H1 (cell line): ENCODE results near the gene DNAAF6. TPM values are rescaled to one million over a fixed set of nuclear protein-coding genes. Genes with fewer than 3 reads are reported as not detected.

Experiments used
- CTCF ChIA-PET: fragments of 300-600 bp; sonication (Branson Sonifier 250); formaldehyde crosslinking; loops from one replicate; lab custom pipeline; 2021; ENCODE audit not compliant: partially characterized antibody; lab: Charles Lee
- POLR2A ChIA-PET: fragments of 300-600 bp; sonication (Branson Sonifier 250); formaldehyde crosslinking; loops from one replicate; lab custom pipeline; 2021; ENCODE audit warnings: inconsistent platforms; ENCODE audit not compliant: partially characterized antibody; lab: Charles Lee
- DNase-seq, 2 experiments: peaks; one replicate each; pipeline versions ENCODE4 v3.0.0 to v3.0.0-alpha.2; 2010 to 2022; ENCODE audit warnings: low spot score in 2 of 2, low read depth in 1 of 2, mixed read lengths in 1 of 2
- FAIRE-seq: peaks from 2 replicates; lab custom pipeline; 2011; peaks lifted over from hg19 to GRCh38; lab: Jason Lieb, UNC
- H2AFZ ChIP-seq: 2 replicates; pipeline ENCODE4 v1.8.1; 2012; ENCODE audit warnings: low read length, inconsistent platforms
- H2AK5ac ChIP-seq: 2 replicates; pipeline ENCODE4 v1.6.1; 2013; ENCODE audit warnings: low read depth, low read length
- H2BK120ac ChIP-seq: replicated peaks from 2 replicates; pipeline ENCODE3; 2013; ENCODE audit warnings: low read depth, low read length, inconsistent platforms
- H2BK12ac ChIP-seq: 2 replicates; pipeline ENCODE4 v1.6.1; 2013; ENCODE audit warnings: low read depth, low read length
- H2BK15ac ChIP-seq: 2 replicates; pipeline ENCODE4 v1.6.1; 2013; ENCODE audit warnings: low read length
- H2BK20ac ChIP-seq: 2 replicates; pipeline ENCODE4 v1.6.1; 2013; ENCODE audit warnings: low read length
- H2BK5ac ChIP-seq: 2 replicates; pipeline ENCODE4 v1.6.1; 2013; ENCODE audit warnings: low read depth, low read length
- H3K14ac ChIP-seq: 2 replicates; pipeline ENCODE4 v1.6.1; 2013; ENCODE audit warnings: inconsistent platforms; ENCODE audit not compliant: insufficient read length
- H3K18ac ChIP-seq: 2 replicates; pipeline ENCODE4 v1.6.1; 2013; ENCODE audit warnings: low read length; ENCODE audit errors: extremely low read depth
- H3K23ac ChIP-seq: 2 replicates; pipeline ENCODE4 v1.6.1; 2013; ENCODE audit warnings: inconsistent platforms; ENCODE audit not compliant: insufficient read length
- H3K23me2 ChIP-seq: 2 replicates; pipeline ENCODE4 v1.6.1; 2013; ENCODE audit warnings: low read depth, low read length
- H3K27ac ChIP-seq: 2 replicates; pipeline ENCODE4 v1.6.1; 2011; ENCODE audit warnings: low read depth, low read length, inconsistent platforms
- H3K27me3 ChIP-seq, 4 experiments: replicated peaks in 1 of 4; 1 replicate in 1 of 4; 2 replicates in 3 of 4; pipeline versions ENCODE4 v1.6.1 to v1.8.1; 2011 to 2013; ENCODE audit warnings: low read length in 3 of 4, mild to moderate bottlenecking in 3 of 4, inconsistent platforms in 2 of 4, mixed read lengths in 2 of 4, moderate library complexity in 1 of 4; ENCODE audit not compliant: control insufficient read depth in 3 of 4, insufficient read depth in 3 of 4; ENCODE audit errors: extremely low read depth in 1 of 4
- H3K36me3 ChIP-seq, 4 experiments: 2 replicates each; pipeline versions ENCODE4 v1.6.1 to v1.8.1; 2011 to 2013; ENCODE audit warnings: mild to moderate bottlenecking in 4 of 4, low read length in 3 of 4, moderate library complexity in 2 of 4, control low read depth in 1 of 4, inconsistent platforms in 1 of 4; ENCODE audit not compliant: insufficient read depth in 4 of 4, control insufficient read depth in 2 of 4
- H3K4ac ChIP-seq: replicated peaks from 2 replicates; pipeline ENCODE3; 2013; ENCODE audit warnings: low read length, low read depth, mixed read lengths, inconsistent platforms; ENCODE audit not compliant: insufficient read length
- H3K4me1 ChIP-seq, 4 experiments: replicated peaks in 1 of 4; 1 replicate in 1 of 4; 2 replicates in 3 of 4; pipeline versions ENCODE4 v1.6.1 to v1.8.1; 2011 to 2013; ENCODE audit warnings: low read length in 3 of 4, inconsistent platforms in 2 of 4, mixed read lengths in 1 of 4; ENCODE audit not compliant: insufficient read depth in 4 of 4, control insufficient read depth in 3 of 4
- H3K4me2 ChIP-seq, 2 experiments: 2 replicates each; pipeline versions ENCODE4 v1.6.1 to v1.8.1; 2011 to 2013; ENCODE audit warnings: low read depth in 2 of 2, low read length in 2 of 2, control low read depth in 1 of 2, inconsistent platforms in 1 of 2, mild to moderate bottlenecking in 1 of 2; ENCODE audit not compliant: insufficient read depth in 1 of 2
- H3K4me3 ChIP-seq, 4 experiments: fragments of 200-600, 300-600 bp in 1 of 4; sonication (generic), shearing (Covaris generic), sonication (Bioruptor Twin) in 1 of 4; 2 replicates each; pipeline versions ENCODE4 v1.5.1 to v1.8.1; 2011 to 2016; ENCODE audit warnings: low read length in 4 of 4, low read depth in 3 of 4, control low read depth in 2 of 4, inconsistent platforms in 2 of 4, mild to moderate bottlenecking in 2 of 4, mixed read lengths in 1 of 4, moderate library complexity in 1 of 4; ENCODE audit not compliant: insufficient read depth in 2 of 4; ENCODE audit errors: extremely low read depth in 1 of 4
- H3K56ac ChIP-seq: replicated peaks from 2 replicates; pipeline ENCODE3; 2013; ENCODE audit warnings: low read depth, mild to moderate bottlenecking, mixed read lengths, low read length, inconsistent platforms; ENCODE audit not compliant: insufficient read length
- H3K79me1 ChIP-seq: 2 replicates; pipeline ENCODE4 v1.6.1; 2013; ENCODE audit warnings: low read depth, low read length, control low read depth
- H3K79me2 ChIP-seq, 2 experiments: 2 replicates each; pipeline versions ENCODE4 v1.6.1 to v1.8.1; 2012 to 2013; ENCODE audit warnings: low read length in 2 of 2, mild to moderate bottlenecking in 2 of 2, inconsistent platforms in 1 of 2; ENCODE audit not compliant: insufficient read depth in 2 of 2, control insufficient read depth in 1 of 2
- H3K9ac ChIP-seq, 4 experiments: replicated peaks in 1 of 4; 1 replicate in 1 of 4; 2 replicates in 3 of 4; pipeline versions ENCODE4 v1.6.1 to v1.8.1; 2011 to 2013; ENCODE audit warnings: low read depth in 3 of 4, low read length in 3 of 4, control low read depth in 2 of 4, mild to moderate bottlenecking in 2 of 4, moderate library complexity in 2 of 4, inconsistent platforms in 1 of 4; ENCODE audit errors: extremely low read depth in 1 of 4
- H3K9me3 ChIP-seq, 2 experiments: 2 replicates each; pipeline versions ENCODE4 v1.6.1 to v1.8.1; 2012 to 2013; ENCODE audit warnings: mild to moderate bottlenecking in 2 of 2, moderate library complexity in 2 of 2, control low read depth in 1 of 2, inconsistent platforms in 1 of 2, low read depth in 1 of 2, low read length in 1 of 2, mixed read lengths in 1 of 2; ENCODE audit not compliant: insufficient read depth in 2 of 2
- H4K20me1 ChIP-seq, 2 experiments: replicated peaks in 1 of 2; 2 replicates each; pipeline versions ENCODE3 to v1.8.1; 2011 to 2013; ENCODE audit warnings: inconsistent platforms in 2 of 2, low read length in 2 of 2, mild to moderate bottlenecking in 1 of 2; ENCODE audit not compliant: insufficient read depth in 2 of 2, control insufficient read depth in 1 of 2
- H4K5ac ChIP-seq: 2 replicates; pipeline ENCODE4 v1.6.1; 2013; ENCODE audit warnings: low read length, low read depth, mixed read lengths, inconsistent platforms; ENCODE audit not compliant: insufficient read length
- H4K8ac ChIP-seq: 2 replicates; pipeline ENCODE4 v1.8.0; 2013; ENCODE audit warnings: mild to moderate bottlenecking, moderate library complexity, low read length, inconsistent platforms; ENCODE audit not compliant: insufficient read depth; ENCODE audit errors: extremely low read depth
- H4K91ac ChIP-seq: replicated peaks from 2 replicates; pipeline ENCODE3; 2013; ENCODE audit warnings: low read length, mixed read lengths, inconsistent platforms; ENCODE audit not compliant: insufficient read length
- BRCA1 ChIP-seq: IDR thresholded peaks from 2 replicates; pipeline ENCODE4 v1.6.1; 2012; ENCODE audit warnings: low read depth, low read length, improper control_type of control experiment
- EGR1 ChIP-seq: IDR thresholded peaks from 2 replicates; pipeline ENCODE4 v1.6.1; 2011; ENCODE audit warnings: low read depth, low read length, borderline replicate concordance
- EZH2 ChIP-seq: fragments of 200-600 bp; sonication (generic); IDR thresholded peaks from 2 replicates; pipeline ENCODE4 v1.7.1; 2012; ENCODE audit warnings: low read depth, mild to moderate bottlenecking, moderate library complexity, low read length, inconsistent platforms; ENCODE audit not compliant: severe bottlenecking
- FOSL1 ChIP-seq: IDR thresholded peaks from 2 replicates; pipeline ENCODE4 v1.6.1; 2011; ENCODE audit warnings: mild to moderate bottlenecking, low read depth, low read length, moderate library complexity; ENCODE audit not compliant: insufficient read depth
- GABPA ChIP-seq: IDR thresholded peaks from 2 replicates; pipeline ENCODE4 v1.6.1; 2011; ENCODE audit warnings: mild to moderate bottlenecking, low read length, moderate library complexity, borderline replicate concordance; ENCODE audit not compliant: insufficient read depth
- JUND ChIP-seq: IDR thresholded peaks from 2 replicates; pipeline ENCODE4 v1.6.1; 2011; ENCODE audit warnings: mild to moderate bottlenecking, improper control_type of control experiment, low read length
- MAX ChIP-seq: IDR thresholded peaks from 2 replicates; pipeline ENCODE4 v1.6.1; 2012; ENCODE audit warnings: inconsistent platforms
- RFX5 ChIP-seq: IDR thresholded peaks from 2 replicates; pipeline ENCODE4 v1.6.1; 2011; ENCODE audit warnings: low read depth, low read length, improper control_type of control experiment, borderline replicate concordance
- RNF2 ChIP-seq: fragments of 200-900, 300-1000 bp; sonication (generic); IDR thresholded peaks from 2 replicates; pipeline ENCODE4 v1.7.1; 2016; ENCODE audit warnings: borderline replicate concordance, low read depth, mild to moderate bottlenecking, antibody characterized with exemption, low read length; ENCODE audit not compliant: poor library complexity, severe bottlenecking; ENCODE audit errors: missing control alignments
- SP1 ChIP-seq: IDR thresholded peaks from 2 replicates; pipeline ENCODE4 v1.6.1; 2011; ENCODE audit warnings: low read depth, low read length
- SP2 ChIP-seq: IDR thresholded peaks from 2 replicates; pipeline ENCODE4 v1.6.1; 2012; ENCODE audit warnings: mild to moderate bottlenecking, low read length, inconsistent platforms
- TAF1 ChIP-seq: IDR thresholded peaks from 2 replicates; pipeline ENCODE4 v1.6.1; 2011; ENCODE audit warnings: mild to moderate bottlenecking, low read depth, low read length
- TEAD4 ChIP-seq: IDR thresholded peaks from 2 replicates; pipeline ENCODE4 v1.6.1; 2012; ENCODE audit warnings: low read depth, low read length, inconsistent platforms, mixed read lengths
- ZNF274 ChIP-seq: IDR thresholded peaks from 2 replicates; pipeline ENCODE4 v1.7.0; 2012; ENCODE audit warnings: low read length, borderline replicate concordance; ENCODE audit errors: extremely low read depth
- WGBS, 2 experiments: shearing (Covaris generic) in 1 of 2; methylation state at CpG; one replicate each; pipeline versions ENCODE4 v1.1.6 to v1.1.7; 2013 to 2015; ENCODE audit warnings: low lambda C conversion rate in 2 of 2, mixed read lengths in 2 of 2, inconsistent platforms in 1 of 2, low coverage in 1 of 2, missing lambda C conversion rate in 1 of 2; ENCODE audit not compliant: insufficient replicate concordance in 2 of 2, insufficient coverage in 1 of 2, insufficient read length in 1 of 2; ENCODE audit errors: extremely low coverage in 1 of 2, missing lambda C conversion rate in 1 of 2; 5-methylcytosine and 5-hydroxymethylcytosine counted together
- polyA plus RNA-seq, 7 experiments: library from polyadenylated mRNA; depleted of rRNA in 3 of 7; stranded (reverse) in 5 of 7; unstranded in 2 of 7; fragments of >200 nt in 5 of 7; fragments of 200-250 nt in 2 of 7; gene quantifications; 1 replicate in 5 of 7; 2 replicates in 1 of 7; 4 replicates in 1 of 7; pipeline versions ENCODE4 v1.2.1 to v1.2.3, GENCODE V29; 2011 to 2013; ENCODE audit warnings: missing spikeins in 2 of 7, mixed read lengths in 2 of 7
- total RNA-seq: library from RNA; stranded (reverse); fragmentation: NEBNext Ultra II Directional; extraction: Animal tissue kit (Norgen Biotek cat#: 25700); gene quantifications from 2 replicates; pipeline ENCODE4 v1.2.1, GENCODE V29; 2021

Gene DNAAF6
- total and polyA plus RNA-seq, 2 of the 8 experiments (the other 6 are each of a cell fraction or from before 2014, with no cell fraction given), result not detected

- H3K18ac ChIP-seq, result no peak overlapping the region
- no peaks in the 10 kb centered on the region for H3K27me3 ChIP-seq
- H2BK5ac ChIP-seq, result no peak overlapping the region
- 100% methylated on average over 1 of the region's 1 CpG; no CpG with 5 or more reads in 1 of the 2 experiments for WGBS, 2 experiments
- H4K5ac ChIP-seq, result no peak overlapping the region
- no peaks in the 10 kb centered on the region for H3K36me3 ChIP-seq
- H2BK12ac ChIP-seq, result no peak overlapping the region
- H3K23me2 ChIP-seq, result no peaks in the 10 kb centered on the region
- H3K23ac ChIP-seq, result no peak overlapping the region
- ChIA-PET POLR2A (no interaction called here), CTCF (no interaction called here)
- DNase-seq (no peak), FAIRE-seq (no peak)
- H3K79me2 ChIP-seq, result no peaks in the 10 kb centered on the region
- H4K91ac ChIP-seq, result no peak overlapping the region
- H3K4ac ChIP-seq, result no peak overlapping the region
- H3K14ac ChIP-seq, result no peak overlapping the region
- no peak overlapping the region for H3K4me3 ChIP-seq
- no peaks in the 10 kb centered on the region for H3K9me3 ChIP-seq
- no peak overlapping the region for H3K4me2 ChIP-seq
- no peaks in the 10 kb centered on the region for H3K79me1 ChIP-seq
- H3K9ac ChIP-seq, result no peak overlapping the region
- H3K56ac ChIP-seq, result no peak overlapping the region
- H2AFZ ChIP-seq, result no peak overlapping the region
- no peaks in the 10 kb centered on the region for H3K4me1 ChIP-seq
- no peak overlapping the region for H2AK5ac ChIP-seq
- H2BK120ac ChIP-seq, result no peak overlapping the region
- H2BK20ac ChIP-seq, result no peak overlapping the region
- H4K8ac ChIP-seq, result no peak overlapping the region
- H2BK15ac ChIP-seq, result no peak overlapping the region
- no peaks in the 10 kb centered on the region for H4K20me1 ChIP-seq
- H3K27ac ChIP-seq, result no peak overlapping the region
- no peak for TF ChIP-seq EZH2
- TF ChIP-seq GABPA, result no peak
- TF ChIP-seq MAX, result no peak
- TF ChIP-seq BRCA1, result no peak
- no peak for TF ChIP-seq RFX5
- no peak for TF ChIP-seq SP1
- TF ChIP-seq ZNF274, result no peak
- no peak for TF ChIP-seq SP2
- no peak for TF ChIP-seq FOSL1
- no peak for TF ChIP-seq TEAD4
- TF ChIP-seq RNF2, result no peak
- TF ChIP-seq TAF1, result no peak
- no peak for TF ChIP-seq JUND
- TF ChIP-seq EGR1, result no peak
These were observed 20.3 kb downstream of the DNAAF6 start for GRCh38 chrX:107226757-107227156.
